Muscle layer of colon (tissue), 2 donors: Measurements from ENCODE around the gene MAML3.

Source experiments
- H3K27ac ChIP-seq: one replicate; pipeline ENCODE4 v1.7.0; 2013; ENCODE audit warnings: low read depth, mild to moderate bottlenecking, low read length, moderate library complexity
- H3K27me3 ChIP-seq, 2 donors: one replicate each; pipeline ENCODE4 v1.7.0; 2013; ENCODE audit warnings: low read length in 2 of 2, mild to moderate bottlenecking in 2 of 2; ENCODE audit not compliant: insufficient read depth in 2 of 2, control insufficient read depth in 1 of 2
- H3K36me3 ChIP-seq: one replicate; pipeline ENCODE4 v1.7.0; 2013; ENCODE audit warnings: mild to moderate bottlenecking, low read length; ENCODE audit not compliant: insufficient read depth
- H3K4me1 ChIP-seq: one replicate; pipeline ENCODE4 v1.7.0; 2013; ENCODE audit warnings: mild to moderate bottlenecking, low read length; ENCODE audit not compliant: insufficient read depth
- H3K4me3 ChIP-seq, 2 donors: one replicate each; pipeline ENCODE4 v1.7.0; 2013; ENCODE audit warnings: low read length in 2 of 2, low read depth in 1 of 2, mild to moderate bottlenecking in 1 of 2, moderate library complexity in 1 of 2
- H3K9ac ChIP-seq: one replicate; pipeline ENCODE4 v1.7.0; 2013; ENCODE audit warnings: low read length
- H3K9me3 ChIP-seq: one replicate; pipeline ENCODE4 v1.7.0; 2013; ENCODE audit warnings: mild to moderate bottlenecking, low read length
- donor health status: abdominal sarcoma.
- donor health status: Adenocarcinoma of cecum.

The MAML3 gene

GRCh38 chr4:139943277-139943676 lies 210.7 kb downstream of the MAML3 start:
- H3K4me3 ChIP-seq: no peak overlapping the region
- no peaks in the 10 kb centered on the region for H3K27me3 ChIP-seq
- no peaks in the 10 kb centered on the region for H3K36me3 ChIP-seq
- no peak overlapping the region for H3K27ac ChIP-seq
- H3K4me1 ChIP-seq: no peaks in the 10 kb centered on the region
- no peaks in the 10 kb centered on the region for H3K9me3 ChIP-seq
- no peak overlapping the region for H3K9ac ChIP-seq

GRCh38 chr4:139942241-139942640 lies 211.7 kb downstream of the MAML3 start:
- Histone ChIP-seq H3K27ac (no peak overlapping the region), H3K27me3 (no peaks in the 10 kb centered on the region), H3K9ac (no peak overlapping the region), H3K4me3 (no peak overlapping the region), H3K9me3 (no peaks in the 10 kb centered on the region), H3K4me1 (no peaks in the 10 kb centered on the region), H3K36me3 (no peaks in the 10 kb centered on the region)

- Histone ChIP-seq H3K27ac (no peak overlapping the region), H3K36me3 (no peaks in the 10 kb centered on the region), H3K4me3 (no peak overlapping the region), H3K4me1 (no peaks in the 10 kb centered on the region), H3K27me3 (no peaks in the 10 kb centered on the region), H3K9me3 (no peaks in the 10 kb centered on the region), H3K9ac (no peak overlapping the region)
Measured at GRCh38 chr4:139940600-139940999, 213.4 kb downstream of the MAML3 start.

GRCh38 chr4:139938414-139938813 lies 215.6 kb downstream of the MAML3 start:
- Histone ChIP-seq H3K27ac (no peak overlapping the region), H3K36me3 (no peaks in the 10 kb centered on the region), H3K27me3 (no peaks in the 10 kb centered on the region), H3K9ac (no peak overlapping the region), H3K4me1 (peaks cover 7% of the 10 kb centered on the region), H3K4me3 (no peak overlapping the region), H3K9me3 (no peaks in the 10 kb centered on the region)

GRCh38 chr4:139935911-139936310 lies 218.1 kb downstream of the MAML3 start:
- H3K9ac ChIP-seq: no peak overlapping the region
- no peaks in the 10 kb centered on the region for H3K9me3 ChIP-seq
- no peaks in the 10 kb centered on the region for H3K36me3 ChIP-seq
- H3K4me1 ChIP-seq: peaks cover 7% of the 10 kb centered on the region
- no peak overlapping the region for H3K27ac ChIP-seq
- no peak overlapping the region for H3K4me3 ChIP-seq
- H3K27me3 ChIP-seq: no peaks in the 10 kb centered on the region

- H3K4me1 ChIP-seq: peaks cover 7% of the 10 kb centered on the region
- no peaks in the 10 kb centered on the region for H3K36me3 ChIP-seq
- no peak overlapping the region for H3K9ac ChIP-seq
- H3K9me3 ChIP-seq: no peaks in the 10 kb centered on the region
- H3K27ac ChIP-seq: no peak overlapping the region
- no peaks in the 10 kb centered on the region for H3K27me3 ChIP-seq
- H3K4me3 ChIP-seq: no peak overlapping the region
Measured at GRCh38 chr4:139934708-139935195, 219.2 kb downstream of the MAML3 start.

GRCh38 chr4:139934057-139934707 lies 219.8 kb downstream of the MAML3 start:
- Histone ChIP-seq H3K27ac (no peak overlapping the region), H3K9me3 (no peaks in the 10 kb centered on the region), H3K4me1 (peaks cover 7% of the 10 kb centered on the region), H3K4me3 (no peak overlapping the region), H3K27me3 (no peaks in the 10 kb centered on the region), H3K9ac (no peak overlapping the region), H3K36me3 (no peaks in the 10 kb centered on the region)

- no peak overlapping the region for H3K27ac ChIP-seq
- H3K9me3 ChIP-seq: no peaks in the 10 kb centered on the region
- no peaks in the 10 kb centered on the region for H3K36me3 ChIP-seq
Measured at GRCh38 chr4:139933541-139933940, 220.4 kb downstream of the MAML3 start.

GRCh38 chr4:139933104-139933503 lies 220.9 kb downstream of the MAML3 start:
- no peaks in the 10 kb centered on the region for H3K9me3 ChIP-seq
- no peaks in the 10 kb centered on the region for H3K27me3 ChIP-seq
- no peak overlapping the region for H3K27ac ChIP-seq
- H3K36me3 ChIP-seq: no peaks in the 10 kb centered on the region
- H3K9ac ChIP-seq: no peak overlapping the region
- peaks cover 7% of the 10 kb centered on the region for H3K4me1 ChIP-seq
- no peak overlapping the region for H3K4me3 ChIP-seq

More at GRCh38 chr4:139933541-139933940, 220.4 kb downstream of the MAML3 start:
- H3K4me3 ChIP-seq: no peak overlapping the region
- no peaks in the 10 kb centered on the region for H3K27me3 ChIP-seq
- H3K9ac ChIP-seq: no peak overlapping the region
- peaks cover 7% of the 10 kb centered on the region for H3K4me1 ChIP-seq

- Histone ChIP-seq H3K27me3 (no peaks in the 10 kb centered on the region), H3K4me3 (no peak overlapping the region), H3K27ac (no peak overlapping the region), H3K9me3 (no peaks in the 10 kb centered on the region), H3K36me3 (no peaks in the 10 kb centered on the region), H3K9ac (no peak overlapping the region), H3K4me1 (peaks cover 34% of the 10 kb centered on the region)
Measured at GRCh38 chr4:139924782-139925181, 229.2 kb downstream of the MAML3 start.

GRCh38 chr4:139922406-139923024 lies 231.5 kb downstream of the MAML3 start:
- no peak overlapping the region for H3K9ac ChIP-seq
- no peaks in the 10 kb centered on the region for H3K36me3 ChIP-seq
- H3K9me3 ChIP-seq: no peaks in the 10 kb centered on the region
- no peaks in the 10 kb centered on the region for H3K27me3 ChIP-seq
- no peak overlapping the region for H3K27ac ChIP-seq
- H3K4me1 ChIP-seq: peaks cover 54% of the 10 kb centered on the region
- no peak overlapping the region for H3K4me3 ChIP-seq
